H1 (cell line): ENCODE measurements around the gene INHBC. TPM values are rescaled to one million over a fixed set of nuclear protein-coding genes. Genes with fewer than 3 reads are reported as not detected.
A peak's percentile ranks its signal among the peaks of the same experiment; 100 is the strongest.

Experiments
- CTCF ChIA-PET: fragments of 300-600 bp; sonication (Branson Sonifier 250); formaldehyde crosslinking; loops from one replicate; lab custom pipeline; 2021; ENCODE audit not compliant: partially characterized antibody; lab: Charles Lee
- POLR2A ChIA-PET: fragments of 300-600 bp; sonication (Branson Sonifier 250); formaldehyde crosslinking; loops from one replicate; lab custom pipeline; 2021; ENCODE audit warnings: inconsistent platforms; ENCODE audit not compliant: partially characterized antibody; lab: Charles Lee
- DNase-seq, 2 experiments: peaks; one replicate each; pipeline versions ENCODE4 v3.0.0 to v3.0.0-alpha.2; 2010 to 2022; ENCODE audit warnings: low spot score in 2 of 2, low read depth in 1 of 2, mixed read lengths in 1 of 2
- FAIRE-seq: peaks from 2 replicates; lab custom pipeline; 2011; peaks lifted over from hg19 to GRCh38; lab: Jason Lieb, UNC
- H2AFZ ChIP-seq: 2 replicates; pipeline ENCODE4 v1.8.1; 2012; ENCODE audit warnings: low read length, inconsistent platforms
- H2AK5ac ChIP-seq: 2 replicates; pipeline ENCODE4 v1.6.1; 2013; ENCODE audit warnings: low read depth, low read length
- H2BK120ac ChIP-seq: replicated peaks from 2 replicates; pipeline ENCODE3; 2013; ENCODE audit warnings: low read depth, low read length, inconsistent platforms
- H2BK12ac ChIP-seq: 2 replicates; pipeline ENCODE4 v1.6.1; 2013; ENCODE audit warnings: low read depth, low read length
- H2BK15ac ChIP-seq: 2 replicates; pipeline ENCODE4 v1.6.1; 2013; ENCODE audit warnings: low read length
- H2BK20ac ChIP-seq: 2 replicates; pipeline ENCODE4 v1.6.1; 2013; ENCODE audit warnings: low read length
- H2BK5ac ChIP-seq: 2 replicates; pipeline ENCODE4 v1.6.1; 2013; ENCODE audit warnings: low read depth, low read length
- H3K14ac ChIP-seq: 2 replicates; pipeline ENCODE4 v1.6.1; 2013; ENCODE audit warnings: inconsistent platforms; ENCODE audit not compliant: insufficient read length
- H3K18ac ChIP-seq: 2 replicates; pipeline ENCODE4 v1.6.1; 2013; ENCODE audit warnings: low read length; ENCODE audit errors: extremely low read depth
- H3K23ac ChIP-seq: 2 replicates; pipeline ENCODE4 v1.6.1; 2013; ENCODE audit warnings: inconsistent platforms; ENCODE audit not compliant: insufficient read length
- H3K23me2 ChIP-seq: 2 replicates; pipeline ENCODE4 v1.6.1; 2013; ENCODE audit warnings: low read depth, low read length
- H3K27ac ChIP-seq: 2 replicates; pipeline ENCODE4 v1.6.1; 2011; ENCODE audit warnings: low read depth, low read length, inconsistent platforms
- H3K27me3 ChIP-seq, 4 experiments: replicated peaks in 1 of 4; 1 replicate in 1 of 4; 2 replicates in 3 of 4; pipeline versions ENCODE4 v1.6.1 to v1.8.1; 2011 to 2013; ENCODE audit warnings: low read length in 3 of 4, mild to moderate bottlenecking in 3 of 4, inconsistent platforms in 2 of 4, mixed read lengths in 2 of 4, moderate library complexity in 1 of 4; ENCODE audit not compliant: control insufficient read depth in 3 of 4, insufficient read depth in 3 of 4; ENCODE audit errors: extremely low read depth in 1 of 4
- H3K36me3 ChIP-seq, 4 experiments: 2 replicates each; pipeline versions ENCODE4 v1.6.1 to v1.8.1; 2011 to 2013; ENCODE audit warnings: mild to moderate bottlenecking in 4 of 4, low read length in 3 of 4, moderate library complexity in 2 of 4, control low read depth in 1 of 4, inconsistent platforms in 1 of 4; ENCODE audit not compliant: insufficient read depth in 4 of 4, control insufficient read depth in 2 of 4
- H3K4ac ChIP-seq: replicated peaks from 2 replicates; pipeline ENCODE3; 2013; ENCODE audit warnings: low read length, low read depth, mixed read lengths, inconsistent platforms; ENCODE audit not compliant: insufficient read length
- H3K4me1 ChIP-seq, 4 experiments: replicated peaks in 1 of 4; 1 replicate in 1 of 4; 2 replicates in 3 of 4; pipeline versions ENCODE4 v1.6.1 to v1.8.1; 2011 to 2013; ENCODE audit warnings: low read length in 3 of 4, inconsistent platforms in 2 of 4, mixed read lengths in 1 of 4; ENCODE audit not compliant: insufficient read depth in 4 of 4, control insufficient read depth in 3 of 4
- H3K4me2 ChIP-seq, 2 experiments: 2 replicates each; pipeline versions ENCODE4 v1.6.1 to v1.8.1; 2011 to 2013; ENCODE audit warnings: low read depth in 2 of 2, low read length in 2 of 2, control low read depth in 1 of 2, inconsistent platforms in 1 of 2, mild to moderate bottlenecking in 1 of 2; ENCODE audit not compliant: insufficient read depth in 1 of 2
- H3K4me3 ChIP-seq, 4 experiments: fragments of 200-600, 300-600 bp in 1 of 4; sonication (generic), shearing (Covaris generic), sonication (Bioruptor Twin) in 1 of 4; 2 replicates each; pipeline versions ENCODE4 v1.5.1 to v1.8.1; 2011 to 2016; ENCODE audit warnings: low read length in 4 of 4, low read depth in 3 of 4, control low read depth in 2 of 4, inconsistent platforms in 2 of 4, mild to moderate bottlenecking in 2 of 4, mixed read lengths in 1 of 4, moderate library complexity in 1 of 4; ENCODE audit not compliant: insufficient read depth in 2 of 4; ENCODE audit errors: extremely low read depth in 1 of 4
- H3K56ac ChIP-seq: replicated peaks from 2 replicates; pipeline ENCODE3; 2013; ENCODE audit warnings: low read depth, mild to moderate bottlenecking, mixed read lengths, low read length, inconsistent platforms; ENCODE audit not compliant: insufficient read length
- H3K79me1 ChIP-seq: 2 replicates; pipeline ENCODE4 v1.6.1; 2013; ENCODE audit warnings: low read depth, low read length, control low read depth
- H3K79me2 ChIP-seq, 2 experiments: 2 replicates each; pipeline versions ENCODE4 v1.6.1 to v1.8.1; 2012 to 2013; ENCODE audit warnings: low read length in 2 of 2, mild to moderate bottlenecking in 2 of 2, inconsistent platforms in 1 of 2; ENCODE audit not compliant: insufficient read depth in 2 of 2, control insufficient read depth in 1 of 2
- H3K9ac ChIP-seq, 4 experiments: replicated peaks in 1 of 4; 1 replicate in 1 of 4; 2 replicates in 3 of 4; pipeline versions ENCODE4 v1.6.1 to v1.8.1; 2011 to 2013; ENCODE audit warnings: low read depth in 3 of 4, low read length in 3 of 4, control low read depth in 2 of 4, mild to moderate bottlenecking in 2 of 4, moderate library complexity in 2 of 4, inconsistent platforms in 1 of 4; ENCODE audit errors: extremely low read depth in 1 of 4
- H3K9me3 ChIP-seq, 2 experiments: 2 replicates each; pipeline versions ENCODE4 v1.6.1 to v1.8.1; 2012 to 2013; ENCODE audit warnings: mild to moderate bottlenecking in 2 of 2, moderate library complexity in 2 of 2, control low read depth in 1 of 2, inconsistent platforms in 1 of 2, low read depth in 1 of 2, low read length in 1 of 2, mixed read lengths in 1 of 2; ENCODE audit not compliant: insufficient read depth in 2 of 2
- H4K20me1 ChIP-seq, 2 experiments: replicated peaks in 1 of 2; 2 replicates each; pipeline versions ENCODE3 to v1.8.1; 2011 to 2013; ENCODE audit warnings: inconsistent platforms in 2 of 2, low read length in 2 of 2, mild to moderate bottlenecking in 1 of 2; ENCODE audit not compliant: insufficient read depth in 2 of 2, control insufficient read depth in 1 of 2
- H4K5ac ChIP-seq: 2 replicates; pipeline ENCODE4 v1.6.1; 2013; ENCODE audit warnings: low read length, low read depth, mixed read lengths, inconsistent platforms; ENCODE audit not compliant: insufficient read length
- H4K8ac ChIP-seq: 2 replicates; pipeline ENCODE4 v1.8.0; 2013; ENCODE audit warnings: mild to moderate bottlenecking, moderate library complexity, low read length, inconsistent platforms; ENCODE audit not compliant: insufficient read depth; ENCODE audit errors: extremely low read depth
- H4K91ac ChIP-seq: replicated peaks from 2 replicates; pipeline ENCODE3; 2013; ENCODE audit warnings: low read length, mixed read lengths, inconsistent platforms; ENCODE audit not compliant: insufficient read length
- CHD1 ChIP-seq: IDR thresholded peaks from 2 replicates; pipeline ENCODE4 v1.6.1; 2012; ENCODE audit warnings: low read depth, low read length, improper control_type of control experiment
- CTBP2 ChIP-seq: IDR thresholded peaks from 2 replicates; pipeline ENCODE4 v1.7.0; 2011; ENCODE audit warnings: borderline replicate concordance, mild to moderate bottlenecking, moderate library complexity, mixed read lengths, low read length; ENCODE audit not compliant: insufficient read depth, insufficient read length
- EGR1 ChIP-seq: IDR thresholded peaks from 2 replicates; pipeline ENCODE4 v1.6.1; 2011; ENCODE audit warnings: low read depth, low read length, borderline replicate concordance
- NANOG ChIP-seq: IDR thresholded peaks from 2 replicates; pipeline ENCODE4 v1.6.1; 2011; ENCODE audit warnings: low read length, low read depth, mild to moderate bottlenecking, inconsistent platforms; ENCODE audit not compliant: insufficient read depth, poor library complexity, severe bottlenecking
- RNF2 ChIP-seq: fragments of 200-900, 300-1000 bp; sonication (generic); IDR thresholded peaks from 2 replicates; pipeline ENCODE4 v1.7.1; 2016; ENCODE audit warnings: borderline replicate concordance, low read depth, mild to moderate bottlenecking, antibody characterized with exemption, low read length; ENCODE audit not compliant: poor library complexity, severe bottlenecking; ENCODE audit errors: missing control alignments
- SP1 ChIP-seq: IDR thresholded peaks from 2 replicates; pipeline ENCODE4 v1.6.1; 2011; ENCODE audit warnings: low read depth, low read length
- USF2 ChIP-seq: IDR thresholded peaks from 2 replicates; pipeline ENCODE4 v1.6.1; 2011; ENCODE audit warnings: low read length, improper control_type of control experiment
- WGBS, 2 experiments: shearing (Covaris generic) in 1 of 2; methylation state at CpG; one replicate each; pipeline versions ENCODE4 v1.1.6 to v1.1.7; 2013 to 2015; ENCODE audit warnings: low lambda C conversion rate in 2 of 2, mixed read lengths in 2 of 2, inconsistent platforms in 1 of 2, low coverage in 1 of 2, missing lambda C conversion rate in 1 of 2; ENCODE audit not compliant: insufficient replicate concordance in 2 of 2, insufficient coverage in 1 of 2, insufficient read length in 1 of 2; ENCODE audit errors: extremely low coverage in 1 of 2, missing lambda C conversion rate in 1 of 2; 5-methylcytosine and 5-hydroxymethylcytosine counted together
- polyA plus RNA-seq, 7 experiments: library from polyadenylated mRNA; depleted of rRNA in 3 of 7; stranded (reverse) in 5 of 7; unstranded in 2 of 7; fragments of >200 nt in 5 of 7; fragments of 200-250 nt in 2 of 7; gene quantifications; 1 replicate in 5 of 7; 2 replicates in 1 of 7; 4 replicates in 1 of 7; pipeline versions ENCODE4 v1.2.1 to v1.2.3, GENCODE V29; 2011 to 2013; ENCODE audit warnings: missing spikeins in 2 of 7, mixed read lengths in 2 of 7
- total RNA-seq: library from RNA; stranded (reverse); fragmentation: NEBNext Ultra II Directional; extraction: Animal tissue kit (Norgen Biotek cat#: 25700); gene quantifications from 2 replicates; pipeline ENCODE4 v1.2.1, GENCODE V29; 2021
- TF ChIP-seq, protein P1 (sequence below): IDR thresholded peaks from 2 replicates; pipeline ENCODE4 v1.6.1; 2012; ENCODE audit warnings: inconsistent platforms

Gene INHBC
- total and polyA plus RNA-seq, 2 of the 8 experiments (the other 6 are each of a cell fraction or from before 2014, with no cell fraction given) = 0.15 TPM; not detected in 1

DNA sequence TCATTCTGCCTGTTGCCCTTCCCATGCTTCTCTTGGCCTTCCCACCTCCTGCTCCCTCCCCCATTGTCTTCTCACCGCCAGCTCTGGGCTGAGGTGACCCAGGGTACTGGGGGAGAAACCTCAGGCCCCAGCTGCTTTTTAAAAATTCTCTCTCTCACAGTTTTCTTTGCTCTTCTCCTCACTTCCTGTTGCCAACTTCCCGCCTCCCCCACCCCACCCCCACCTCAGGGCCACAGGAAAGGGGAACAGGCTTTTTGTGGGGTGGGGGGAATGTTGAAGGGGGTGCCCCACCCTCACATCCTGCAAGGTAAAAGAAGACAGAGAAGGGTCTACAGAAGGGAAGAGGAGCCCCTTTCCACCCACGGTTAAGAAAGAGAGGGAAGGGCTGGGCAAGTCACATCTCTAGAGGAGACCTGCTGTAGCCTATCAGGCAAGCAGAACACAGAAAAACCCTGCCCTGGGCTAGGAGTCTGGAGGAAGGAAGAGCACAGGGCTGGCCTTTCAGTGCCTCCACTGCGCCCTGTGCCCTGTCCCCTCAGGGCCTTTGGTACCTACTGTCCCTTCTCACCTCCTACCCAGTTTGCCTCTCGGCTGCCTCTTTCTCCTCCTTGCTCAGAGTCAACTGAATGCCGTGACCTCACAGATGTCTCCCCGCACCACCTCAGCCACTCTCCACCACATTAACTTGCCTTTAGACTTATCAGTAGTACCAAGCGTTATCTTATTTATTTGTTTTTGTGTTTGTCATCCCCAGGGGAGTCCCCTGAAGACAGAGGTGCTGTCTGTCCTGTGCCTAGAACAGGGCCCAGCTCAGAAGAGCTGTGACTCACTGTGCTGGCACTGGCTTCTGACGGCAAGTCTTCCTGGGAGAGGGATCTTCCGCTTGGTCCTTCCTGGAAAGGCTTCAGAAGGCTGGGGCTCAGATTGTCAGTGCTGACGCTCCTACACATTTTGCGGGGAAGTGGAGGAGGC is 43.4 kb downstream of the INHBC start:
- peaks cover 0 to 4% of the 10 kb centered on the region in 2 experiments for H4K20me1 ChIP-seq
- no peak overlapping the region for H2AFZ ChIP-seq
- DNase-seq (no peak), FAIRE-seq (no peak)
- H3K56ac ChIP-seq = no peak overlapping the region
- peak overlapping the region; percentile 7; the same call in 1 of the 2 replicates for H2BK5ac ChIP-seq
- H3K9me3 ChIP-seq = no peaks in the 10 kb centered on the region
- no peak overlapping the region for H3K9ac ChIP-seq
- no peak overlapping the region for H3K4me2 ChIP-seq
- peaks cover 0 to 25% (median 11%) of the 10 kb centered on the region in 4 experiments; a peak in 6 of 7 replicates for H3K4me1 ChIP-seq
- no peak overlapping the region for H3K4ac ChIP-seq
- peak overlapping the region; percentile 24; the same call in 1 of the 2 replicates for H3K18ac ChIP-seq
- H3K79me1 ChIP-seq = no peaks in the 10 kb centered on the region
- H3K36me3 ChIP-seq = no peaks in the 10 kb centered on the region
- ChIA-PET CTCF (interaction anchor here (1.0 to 25.1 kb wide), 6 partner anchors 9 to 251 kb away, joined by 4 to 441 read pairs (median 6); partner anchors contain the start of genes GLI1, INHBE and MARS1), POLR2A (interaction anchor here (1.1 to 1.4 kb wide), 3 partner anchors 48 to 237 kb away, joined by 3 to 5 read pairs (median 4); partner anchors contain the start of gene DCTN2)
- peaks cover 20 to 43% (median 40%) of the 10 kb centered on the region in 4 experiments for H3K27me3 ChIP-seq
- peaks cover 8% of the 10 kb centered on the region; the same call in 1 of the 2 replicates for H3K23me2 ChIP-seq
- H3K14ac ChIP-seq = no peak overlapping the region
- H2BK120ac ChIP-seq = no peak overlapping the region
- 88% methylated on average over 10 of the region's 12 CpGs; no CpG with 5 or more reads in 1 of the 2 experiments for WGBS, 2 experiments
- H3K23ac ChIP-seq = no peak overlapping the region
- peak overlapping the region; percentile 36; the same call in 1 of the 2 replicates for H2BK15ac ChIP-seq
- H2BK12ac ChIP-seq = peak overlapping the region; percentile 4; the same call in 1 of the 2 replicates
- no peak overlapping the region for H3K27ac ChIP-seq
- H4K91ac ChIP-seq = no peak overlapping the region
- H3K4me3 ChIP-seq = no peak overlapping the region
- peak overlapping the region; percentile 78; the same call in 1 of the 2 replicates for H2BK20ac ChIP-seq
- H4K8ac ChIP-seq = peak overlapping the region; percentile 11; the same call in 1 of the 2 replicates
- no peaks in the 10 kb centered on the region for H3K79me2 ChIP-seq
- no peak overlapping the region for H4K5ac ChIP-seq
- H2AK5ac ChIP-seq = no peak overlapping the region; the same call in 1 of the 2 replicates
- no peak for TF ChIP-seq USF2
- no peak for TF ChIP-seq CHD1
- TF ChIP-seq RNF2 = no peak
- TF ChIP-seq CTBP2 = no peak
- TF ChIP-seq, protein P1, sequence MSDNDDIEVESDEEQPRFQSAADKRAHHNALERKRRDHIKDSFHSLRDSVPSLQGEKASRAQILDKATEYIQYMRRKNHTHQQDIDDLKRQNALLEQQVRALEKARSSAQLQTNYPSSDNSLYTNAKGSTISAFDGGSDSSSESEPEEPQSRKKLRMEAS = no peak
- no peak for TF ChIP-seq NANOG
- no peak for TF ChIP-seq EGR1
- no peak for TF ChIP-seq SP1
